Peyer's patch (tissue), 4 donors: ENCODE data around the gene ATP2B2.

Source experiments
- CTCF ChIP-seq, 6 experiments: fragments of 450-650 bp in 4 of 6; fragments of 200-600 bp in 2 of 6; sonication (generic) in 1 of 6; IDR thresholded peaks; one replicate each; pipeline ENCODE4 v1.5.1; 2017 to 2019; ENCODE audit warnings: antibody characterized with exemption in 6 of 6, mild to moderate bottlenecking in 3 of 6, moderate library complexity in 1 of 6
- POLR2A ChIP-seq, 2 donors: fragments of 450-650 bp; IDR thresholded peaks; one replicate each; pipeline ENCODE4 v1.5.1; 2017; ENCODE audit warnings: antibody characterized with exemption in 2 of 2, mild to moderate bottlenecking in 2 of 2, moderate library complexity in 2 of 2

- no peak for TF ChIP-seq CTCF (IDR thresholded peaks at IDR 0.05)
- no peak for TF ChIP-seq POLR2A (IDR thresholded peaks at IDR 0.05)
These were observed 185.6 kb downstream of the ATP2B2 start for GRCh38 chr3:10319804-10320203.
